GM10248 (cell line): ENCODE data around the gene WRNIP1.

ENCODE experiments used
- CTCF ChIA-PET: fragments of 300-600 bp; sonication (Branson Sonifier 250); formaldehyde crosslinking; extraction: SDS; loops from one replicate; lab custom pipeline; 2021; ENCODE audit warnings: antibody characterized with exemption; lab: Yijun Ruan, JAX
- POLR2A ChIA-PET: fragments of 350-650 bp; sonication (Branson Sonifier 250); formaldehyde crosslinking; extraction: SDS; loops from one replicate; lab custom pipeline; 2020; ENCODE audit warnings: antibody characterized with exemption; lab: Yijun Ruan, JAX
- DNase-seq: peaks from one replicate; pipeline ENCODE4 v3.0.0; 2012; ENCODE audit errors: extremely low spot score
- CTCF ChIP-seq: IDR thresholded peaks from 2 replicates; pipeline ENCODE4 v1.5.1; 2012; ENCODE audit warnings: mild to moderate bottlenecking, low read depth; ENCODE audit errors: extremely low read depth, missing control alignments, control extremely low read depth

Gene WRNIP1

GRCh38 chr6:2732503-2733089 is 32.6 kb upstream of the WRNIP1 start:
- ChIA-PET POLR2A (interaction anchor here (0.6 kb wide), 1 partner anchor 124 kb away, joined by 3 read pairs; no protein-coding TSS in a partner anchor), CTCF (interaction anchor here (0.7 to 2.4 kb wide), 5 partner anchors 17 to 1125 kb away, joined by 3 to 20 read pairs (median 5); partner anchors contain the start of genes MYLK4 and WRNIP1)
- DNase-seq = no peak
- no peak for TF ChIP-seq CTCF

GRCh38 chr6:2733324-2733723 is 31.9 kb upstream of the WRNIP1 start:
- CTCF ChIA-PET = interaction anchor here (0.7 to 2.4 kb wide), 6 partner anchors 9 to 1126 kb away, joined by 3 to 20 read pairs (median 4); partner anchors contain the start of genes MYLK4 and WRNIP1

GRCh38 chr6:2733736-2734480 is 31.3 kb upstream of the WRNIP1 start:
- no peak for TF ChIP-seq CTCF
- DNase-seq = no peak
- CTCF ChIA-PET = interaction anchor here (0.8 to 2.4 kb wide), 5 partner anchors 9 to 32 kb away, joined by 3 to 20 read pairs (median 5); partner anchors contain the start of genes MYLK4 and WRNIP1
- POLR2A ChIA-PET = interaction anchor here (0.6 kb wide), 1 partner anchor 104 kb away, joined by 3 read pairs; no protein-coding TSS in a partner anchor

More at GRCh38 chr6:2733324-2733723, 31.9 kb upstream of the WRNIP1 start:
- TF ChIP-seq CTCF = no peak
- peak; percentile 79 for DNase-seq
- POLR2A ChIA-PET = interaction anchor here (0.6 kb wide), 1 partner anchor 104 kb away, joined by 3 read pairs; no protein-coding TSS in a partner anchor

GRCh38 chr6:2734488-2735166 is 30.6 kb upstream of the WRNIP1 start:
- ChIA-PET POLR2A (no interaction called here), CTCF (interaction anchor here (0.7 to 7.9 kb wide), 4 partner anchors 8 to 29 kb away, joined by 3 to 108 read pairs (median 7); partner anchors contain the start of gene MYLK4)
- no peak for DNase-seq
- TF ChIP-seq CTCF = no peak

- TF ChIP-seq CTCF = no peak
- ChIA-PET CTCF (interaction anchor here (0.7 to 7.9 kb wide), 27 partner anchors 10 to 1142 kb away, joined by 3 to 108 read pairs (median 4); partner anchors contain the start of genes MYLK4, SERPINB1 and WRNIP1), POLR2A (no interaction called here)
- DNase-seq = no peak
Observed at GRCh38 chr6:2737885-2738284, 27.3 kb upstream of the WRNIP1 start.

DNA sequence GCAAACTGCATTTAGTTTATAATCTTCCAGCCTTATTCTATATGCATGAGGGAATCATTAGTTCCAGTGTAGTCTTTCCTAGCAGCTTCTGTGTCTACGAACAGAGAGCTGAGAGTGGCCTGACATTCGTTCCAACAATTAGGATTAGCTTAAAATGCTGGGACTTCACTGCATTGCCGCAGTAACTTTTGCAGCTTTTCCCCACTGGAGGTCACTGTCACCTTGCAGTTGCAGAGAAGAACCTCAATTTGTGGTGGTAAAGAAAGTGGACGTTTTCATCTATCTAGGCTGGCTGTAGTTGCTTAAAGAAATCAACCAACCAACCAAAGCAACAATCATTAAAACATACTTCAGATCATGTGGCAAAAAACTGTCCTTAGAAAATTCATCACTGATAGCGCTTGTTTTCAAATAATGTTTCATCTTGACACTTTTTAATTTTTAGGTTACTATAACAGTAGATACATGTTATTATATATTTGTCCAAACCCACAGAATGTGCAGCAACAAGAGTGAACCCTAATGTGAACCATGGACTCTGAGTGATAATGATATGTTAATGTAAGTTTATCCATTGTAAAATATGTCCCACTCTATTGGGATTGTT is 26.7 kb upstream of the WRNIP1 start:
- TF ChIP-seq CTCF = peak; percentile 79
- POLR2A ChIA-PET = no interaction called here

More for the DNA sequence above, 26.7 kb upstream of the WRNIP1 start:
- CTCF ChIA-PET = interaction anchor here (0.7 to 7.9 kb wide), 29 partner anchors 10 to 1142 kb away, joined by 3 to 108 read pairs (median 4); partner anchors contain the start of genes MYLK4, SERPINB1 and WRNIP1
- peak; percentile 39 for DNase-seq
